Muscle of arm (tissue), 12 donors: Measurements from ENCODE around the gene SPDYC. TPM values are rescaled to one million over a fixed set of nuclear protein-coding genes. Genes with fewer than 3 reads are reported as not detected.
A peak's percentile ranks its signal among the peaks of the same experiment; 100 is the strongest.

Experiments
- DNase-seq: peaks from one replicate; pipeline ENCODE4 v3.0.0-alpha.2; 2013
- polyA plus RNA-seq, 12 donors: library from polyadenylated mRNA; unstranded; fragments of 120-200 nt; gene quantifications; one replicate each; pipeline ENCODE4 v1.2.1, GENCODE V29; 2013; ENCODE audit not compliant: insufficient read length in 12 of 12

The SPDYC gene
- polyA plus RNA-seq, 12 donors, result 0.17 TPM; not detected in 11

DNA sequence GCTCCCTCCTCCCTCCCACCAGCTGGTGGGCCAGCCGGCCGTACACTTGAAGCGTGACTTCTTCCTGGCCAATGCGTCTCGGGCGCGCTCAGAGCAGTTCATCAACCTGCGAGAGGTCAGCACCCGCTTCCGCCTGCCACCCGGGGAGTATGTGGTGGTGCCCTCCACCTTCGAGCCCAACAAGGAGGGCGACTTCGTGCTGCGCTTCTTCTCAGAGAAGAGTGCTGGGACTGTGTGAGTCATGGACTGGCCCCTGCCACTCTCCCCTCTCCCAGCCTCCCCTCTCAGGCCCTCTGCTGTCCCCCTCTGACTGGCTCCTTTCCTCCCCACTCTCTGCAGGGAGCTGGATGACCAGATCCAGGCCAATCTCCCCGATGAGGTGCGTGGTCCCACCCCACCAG, 36.4 kb downstream of the SPDYC start:
- DNase-seq, result no peak

DNA sequence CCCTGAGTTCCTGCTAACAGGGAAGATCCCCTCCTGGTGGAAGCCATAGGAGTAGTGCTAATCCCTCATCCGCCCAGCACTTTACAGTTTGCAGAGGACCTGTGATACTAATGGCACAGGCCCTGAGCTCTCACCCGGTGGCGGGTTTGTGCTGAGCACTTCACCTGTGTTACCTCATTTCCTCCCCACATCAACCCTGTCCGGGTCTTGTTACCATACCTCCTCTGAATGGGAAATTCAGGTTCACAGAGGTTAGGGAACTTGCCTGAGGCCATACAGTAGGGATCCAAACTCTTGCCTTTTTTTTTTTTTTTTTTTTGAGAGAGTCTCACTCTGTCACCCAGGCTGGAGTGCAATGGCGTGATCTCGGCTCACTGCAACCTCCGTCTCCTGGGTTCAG, 36.9 kb downstream of the SPDYC start:
- no peak for DNase-seq

DNA sequence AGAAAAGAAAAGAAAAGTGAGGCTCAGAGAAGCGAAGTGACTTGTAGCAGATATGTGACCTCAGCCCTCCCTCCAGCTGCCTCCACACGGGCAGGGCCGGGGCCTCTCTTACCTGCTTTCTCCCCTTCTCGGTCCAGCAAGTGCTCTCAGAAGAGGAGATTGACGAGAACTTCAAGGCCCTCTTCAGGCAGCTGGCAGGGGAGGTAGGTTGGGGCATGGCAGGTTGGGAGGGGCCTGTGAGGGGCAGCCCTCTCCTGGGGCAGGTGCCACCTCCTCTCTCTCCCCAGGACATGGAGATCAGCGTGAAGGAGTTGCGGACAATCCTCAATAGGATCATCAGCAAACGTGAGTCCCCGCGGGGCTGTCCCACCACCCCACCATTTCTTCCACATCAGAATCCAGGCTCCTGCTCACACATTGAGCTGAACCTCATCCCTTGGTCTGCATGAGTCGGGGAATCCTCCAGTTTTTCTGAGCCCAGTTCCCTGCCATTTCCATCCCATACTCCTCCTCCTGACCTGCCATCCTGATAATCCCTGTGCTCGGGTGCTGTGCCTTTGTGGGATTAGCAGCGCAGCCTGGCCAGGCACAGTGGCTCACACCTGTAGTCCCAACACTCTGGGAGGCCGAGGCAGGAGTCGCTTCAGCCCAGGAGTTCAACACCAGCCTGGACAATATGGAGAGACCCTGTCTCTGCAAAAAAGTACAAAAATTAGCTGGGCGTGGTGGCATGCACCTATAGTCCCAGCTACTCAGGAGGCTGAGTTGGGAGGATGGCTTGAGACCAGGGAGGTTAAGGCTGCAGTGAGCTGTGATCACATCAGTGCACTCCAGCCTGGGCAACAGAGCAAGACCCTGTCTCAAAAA, 38.1 kb downstream of the SPDYC start:
- no peak for DNase-seq

DNA sequence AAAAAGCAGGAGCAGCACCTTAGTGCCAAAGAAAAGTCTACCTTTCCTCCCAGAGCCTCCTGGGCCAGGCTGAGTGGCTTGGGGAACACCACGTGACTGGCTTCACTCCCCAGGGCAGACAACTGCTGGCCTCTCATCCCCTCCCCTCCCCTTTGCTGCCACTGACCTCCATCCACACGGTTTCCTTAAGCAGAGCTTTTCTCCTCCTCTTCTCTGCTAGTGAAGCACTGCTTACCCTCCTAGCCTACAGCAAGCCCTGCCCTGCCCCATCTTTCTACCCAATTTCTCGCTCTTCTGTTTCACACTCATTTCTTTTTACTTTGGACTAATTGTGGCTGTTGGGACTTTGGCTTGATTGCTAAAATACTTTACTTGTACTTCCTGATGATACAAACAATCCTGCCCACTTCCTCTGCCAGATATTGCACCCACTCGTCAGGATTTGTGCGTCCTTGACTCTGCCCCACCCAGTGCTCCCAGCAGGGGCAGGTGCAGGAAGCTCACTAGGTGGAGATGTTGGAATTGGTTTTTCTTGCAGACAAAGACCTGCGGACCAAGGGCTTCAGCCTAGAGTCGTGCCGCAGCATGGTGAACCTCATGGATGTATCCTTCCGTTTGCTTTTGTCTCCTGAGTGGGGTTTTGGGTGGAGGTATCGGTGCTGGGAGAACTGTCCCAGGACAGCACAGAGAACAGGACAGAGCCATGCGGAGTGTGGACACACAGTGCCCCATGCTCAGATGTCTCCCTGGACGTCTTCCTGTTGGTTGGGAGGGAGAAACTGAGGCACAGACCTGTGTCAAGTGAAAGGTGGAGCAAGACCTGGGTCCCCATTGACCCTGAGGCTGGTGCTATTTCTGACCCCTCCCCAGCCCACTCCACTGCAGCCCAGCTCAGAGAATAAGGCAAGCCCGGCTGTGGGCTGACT, 39.0 kb downstream of the SPDYC start:
- DNase-seq, result no peak

DNA sequence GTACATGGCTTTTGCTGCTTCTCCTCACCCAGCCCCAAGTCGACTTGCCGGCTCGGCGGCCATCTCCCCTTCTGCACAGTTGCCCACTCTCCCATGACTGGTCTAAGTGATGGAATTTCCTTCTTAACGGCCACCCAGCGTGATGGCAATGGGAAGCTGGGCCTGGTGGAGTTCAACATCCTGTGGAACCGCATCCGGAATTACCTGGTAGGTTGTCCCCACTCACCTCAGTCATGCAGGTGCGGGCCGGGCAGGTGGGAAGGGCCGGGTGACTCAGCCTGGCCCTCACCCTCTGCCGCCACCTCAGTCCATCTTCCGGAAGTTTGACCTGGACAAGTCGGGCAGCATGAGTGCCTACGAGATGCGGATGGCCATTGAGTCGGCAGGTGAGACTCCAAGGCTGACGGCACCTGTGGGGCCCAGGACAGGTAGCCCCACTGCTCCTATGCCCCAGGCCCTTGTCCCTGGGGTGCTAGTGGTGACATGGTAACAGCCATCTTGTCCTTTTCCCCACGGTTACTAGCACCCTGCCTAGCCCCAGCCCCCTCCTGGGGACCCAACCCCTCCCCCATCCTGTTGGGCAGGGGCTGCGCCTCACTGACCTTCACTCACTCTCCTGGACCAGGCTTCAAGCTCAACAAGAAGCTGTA, 39.8 kb downstream of the SPDYC start:
- DNase-seq, result no peak

DNA sequence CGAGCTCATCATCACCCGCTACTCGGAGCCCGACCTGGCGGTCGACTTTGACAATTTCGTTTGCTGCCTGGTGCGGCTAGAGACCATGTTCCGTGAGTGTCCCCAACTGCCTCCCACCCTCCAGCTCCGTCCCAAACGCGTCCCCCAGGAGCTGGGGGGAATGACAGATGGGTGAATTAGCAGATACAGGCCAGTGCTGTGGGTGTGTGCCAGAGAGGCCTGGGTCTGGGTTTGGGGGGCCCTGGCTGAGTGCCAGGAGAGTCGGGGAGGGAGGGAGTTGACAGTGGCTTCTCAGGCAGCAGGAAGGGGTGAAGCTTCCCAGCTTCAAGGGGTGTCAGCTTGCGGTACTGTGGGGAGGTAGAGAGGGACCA, 40.3 kb downstream of the SPDYC start:
- no peak for DNase-seq

DNA sequence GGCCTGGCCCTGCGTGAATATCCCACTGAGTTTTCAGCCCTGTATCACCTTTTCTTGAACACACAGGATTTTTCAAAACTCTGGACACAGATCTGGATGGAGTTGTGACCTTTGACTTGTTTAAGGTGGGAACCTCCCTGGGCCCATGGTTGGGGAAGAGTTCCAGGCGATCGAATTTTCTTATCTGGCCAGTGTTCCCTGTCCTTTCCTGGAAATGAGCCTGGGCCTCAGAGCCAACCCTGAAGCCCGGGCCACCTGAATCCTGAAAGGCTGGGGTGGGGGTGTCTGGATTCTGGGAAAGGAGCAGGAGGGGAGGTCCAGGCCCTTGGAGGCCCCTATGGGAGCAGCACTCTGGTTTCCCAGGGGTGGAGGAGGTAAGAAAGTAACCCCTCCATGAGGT, 40.7 kb downstream of the SPDYC start:
- DNase-seq, result no peak

DNA sequence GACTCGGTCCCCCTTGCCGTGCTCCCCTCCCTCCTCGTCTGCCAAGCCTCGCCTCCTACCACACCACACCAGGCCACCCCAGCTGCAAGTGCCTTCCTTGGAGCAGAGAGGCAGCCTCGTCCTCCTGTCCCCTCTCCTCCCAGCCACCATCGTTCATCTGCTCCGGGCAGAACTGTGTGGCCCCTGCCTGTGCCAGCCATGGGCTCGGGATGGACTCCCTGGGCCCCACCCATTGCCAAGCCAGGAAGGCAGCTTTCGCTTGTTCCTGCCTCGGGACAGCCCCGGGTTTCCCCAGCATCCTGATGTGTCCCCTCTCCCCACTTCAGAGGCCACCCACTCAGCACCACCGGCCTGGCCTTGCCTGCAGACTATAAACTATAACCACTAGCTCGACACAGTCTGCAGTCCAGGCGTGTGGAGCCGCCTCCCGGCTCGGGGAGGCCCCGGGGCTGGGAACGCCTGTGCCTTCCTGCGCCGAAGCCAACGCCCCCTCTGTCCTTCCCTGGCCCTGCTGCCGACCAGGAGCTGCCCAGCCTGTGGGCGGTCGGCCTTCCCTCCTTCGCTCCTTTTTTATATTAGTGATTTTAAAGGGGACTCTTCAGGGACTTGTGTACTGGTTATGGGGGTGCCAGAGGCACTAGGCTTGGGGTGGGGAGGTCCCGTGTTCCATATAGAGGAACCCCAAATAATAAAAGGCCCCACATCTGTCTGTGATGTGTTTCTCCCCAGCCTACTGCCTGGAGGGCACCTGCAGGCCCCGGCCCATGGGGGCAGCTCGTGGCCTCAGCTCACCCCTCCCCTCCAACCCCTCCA, 41.5 kb downstream of the SPDYC start:
- DNase-seq, result no peak

DNA sequence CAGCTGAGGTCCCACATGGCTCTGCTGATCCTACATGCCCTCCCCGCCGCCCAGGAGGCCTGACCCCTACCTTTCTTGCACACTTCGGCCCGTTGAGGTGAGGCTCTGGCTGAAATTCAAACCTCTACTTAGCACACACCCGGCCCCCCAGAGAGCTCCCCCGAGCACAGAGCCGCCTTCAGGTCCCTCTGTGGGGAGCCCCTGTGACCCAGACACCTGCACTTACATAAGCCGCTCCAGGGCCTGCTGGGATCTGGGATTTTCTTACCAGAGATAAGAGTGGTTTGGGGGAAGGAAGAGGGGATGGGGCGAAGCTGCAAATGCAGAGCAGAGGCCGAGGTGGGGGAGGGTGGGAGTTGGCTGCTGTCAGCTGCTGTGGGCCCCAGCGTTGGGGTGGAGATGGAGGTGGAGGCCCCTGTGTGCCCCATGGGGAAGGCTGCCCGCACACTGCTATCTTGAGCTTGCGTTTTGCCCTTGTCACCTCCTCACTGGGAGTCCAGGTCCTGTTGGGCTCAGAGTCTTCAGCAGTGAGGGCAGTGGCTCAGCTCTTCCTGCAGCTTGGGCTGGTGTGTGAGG, 42.3 kb downstream of the SPDYC start:
- DNase-seq, result no peak

DNA sequence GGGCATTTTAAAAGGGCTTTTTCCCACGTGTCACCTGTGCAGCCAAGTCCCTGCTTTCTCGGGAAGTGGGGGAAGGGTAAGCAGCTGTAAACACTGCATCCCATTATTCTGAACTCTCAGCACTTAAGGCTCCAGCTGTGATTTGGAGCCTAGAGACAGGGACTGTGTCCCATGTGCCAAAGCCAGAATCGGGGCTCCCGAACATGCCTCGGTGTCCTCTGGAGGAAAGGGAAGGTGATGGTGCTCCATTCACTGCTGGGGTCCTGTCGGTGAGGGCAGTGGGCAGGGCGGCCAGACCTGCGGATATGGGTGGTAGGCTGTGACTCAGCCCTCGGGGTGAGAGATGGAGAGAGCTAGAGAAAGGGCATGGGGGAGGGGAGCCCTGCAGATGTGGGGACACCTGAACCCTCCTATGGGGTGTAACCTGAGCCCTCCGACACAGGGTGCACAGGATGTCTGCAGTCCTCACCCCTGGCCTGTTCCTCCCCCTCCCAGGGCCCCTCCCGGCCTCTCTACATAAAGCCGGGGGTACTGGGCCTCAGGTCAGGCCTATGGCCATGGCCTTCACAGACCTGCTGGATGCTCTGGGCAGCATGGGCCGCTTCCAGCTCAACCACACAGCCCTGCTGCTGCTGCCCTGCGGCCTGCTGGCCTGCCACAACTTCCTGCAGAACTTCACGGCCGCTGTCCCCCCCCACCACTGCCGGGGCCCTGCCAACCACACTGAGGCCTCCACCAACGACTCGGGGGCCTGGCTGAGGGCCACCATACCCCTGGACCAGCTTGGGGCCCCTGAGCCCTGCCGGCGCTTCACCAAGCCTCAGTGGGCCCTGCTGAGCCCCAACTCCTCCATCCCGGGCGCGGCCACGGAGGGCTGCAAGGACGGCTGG, 43.5 kb downstream of the SPDYC start:
- DNase-seq, result no peak

DNA sequence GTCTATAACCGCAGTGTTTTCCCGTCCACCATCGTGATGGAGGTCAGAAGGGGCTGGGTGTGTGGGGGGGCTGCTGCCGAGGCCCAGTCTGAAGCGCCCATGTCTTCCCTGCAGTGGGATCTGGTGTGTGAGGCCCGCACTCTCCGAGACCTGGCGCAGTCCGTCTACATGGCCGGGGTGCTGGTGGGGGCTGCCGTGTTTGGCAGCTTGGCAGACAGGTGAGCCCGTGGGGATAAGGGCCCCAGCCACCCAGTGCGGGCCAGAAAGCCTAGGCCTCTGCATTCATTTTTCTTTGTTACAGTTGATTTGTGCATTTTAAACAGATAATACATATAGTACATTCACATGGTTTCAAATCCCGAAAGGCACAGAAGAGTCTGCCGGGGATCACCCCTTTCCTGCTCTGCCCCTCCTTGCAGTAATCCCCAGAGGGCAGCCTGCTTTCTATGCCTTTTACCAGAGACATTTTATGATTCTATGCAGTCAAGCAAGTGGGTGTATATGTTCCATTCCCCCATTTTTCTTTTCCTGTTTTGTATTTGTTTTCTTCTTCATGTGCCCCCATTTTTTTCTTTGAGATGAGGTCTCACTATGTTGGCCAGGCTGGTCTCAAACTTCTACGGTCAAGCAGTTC, 44.3 kb downstream of the SPDYC start:
- no peak for DNase-seq

DNA sequence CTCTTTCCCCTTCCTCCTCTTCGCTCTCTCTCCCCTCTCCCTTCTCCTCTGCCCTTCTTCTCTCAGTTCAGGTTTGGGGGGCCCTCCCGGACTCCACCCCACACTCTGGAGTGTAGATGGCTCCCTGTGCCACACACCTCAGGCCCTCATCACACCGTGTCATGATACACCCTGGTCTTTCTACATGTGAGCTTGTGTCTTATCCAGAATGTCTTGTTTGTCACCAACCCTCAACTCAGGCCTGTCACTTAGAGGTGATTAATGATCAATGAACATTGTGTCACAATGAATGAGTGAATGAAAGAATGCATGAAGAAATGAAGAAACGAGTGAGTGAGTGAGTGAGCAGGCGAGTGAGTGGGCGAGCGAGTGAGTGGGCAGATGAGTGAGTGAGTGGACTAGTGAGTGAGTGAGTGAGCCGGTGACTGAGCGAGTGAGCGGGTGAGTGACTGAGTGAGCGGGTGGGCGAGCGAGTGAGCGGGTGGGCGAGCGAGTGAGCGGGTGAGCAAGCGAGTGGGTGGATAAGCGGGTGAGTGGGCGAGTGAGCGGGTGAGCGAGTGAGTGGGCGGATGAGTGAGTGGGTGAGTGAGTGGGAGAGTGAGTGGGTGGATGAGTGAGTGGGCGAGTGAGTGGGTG, 45.5 kb downstream of the SPDYC start:
- DNase-seq, result no peak

DNA sequence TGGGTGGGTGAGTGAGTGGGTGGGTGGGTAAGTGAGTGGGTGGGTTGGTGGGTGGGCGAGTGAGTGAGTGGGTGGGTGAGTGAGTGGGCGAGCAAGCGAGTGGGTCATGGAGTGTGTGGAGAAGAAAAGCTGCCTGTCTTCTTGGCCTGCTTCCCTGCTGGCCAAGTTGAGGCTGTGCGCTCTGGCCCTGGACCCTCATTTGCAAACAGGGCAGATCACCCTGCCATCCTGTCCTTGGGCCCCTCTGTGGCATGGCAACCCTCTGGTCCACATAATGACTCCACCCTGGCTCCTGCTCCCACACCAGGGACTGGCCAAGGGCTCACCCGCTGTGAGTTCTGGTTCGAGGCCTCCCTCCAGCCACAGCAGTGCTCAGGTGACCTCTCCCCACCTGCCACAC, 46.8 kb downstream of the SPDYC start:
- DNase-seq, result no peak

DNA sequence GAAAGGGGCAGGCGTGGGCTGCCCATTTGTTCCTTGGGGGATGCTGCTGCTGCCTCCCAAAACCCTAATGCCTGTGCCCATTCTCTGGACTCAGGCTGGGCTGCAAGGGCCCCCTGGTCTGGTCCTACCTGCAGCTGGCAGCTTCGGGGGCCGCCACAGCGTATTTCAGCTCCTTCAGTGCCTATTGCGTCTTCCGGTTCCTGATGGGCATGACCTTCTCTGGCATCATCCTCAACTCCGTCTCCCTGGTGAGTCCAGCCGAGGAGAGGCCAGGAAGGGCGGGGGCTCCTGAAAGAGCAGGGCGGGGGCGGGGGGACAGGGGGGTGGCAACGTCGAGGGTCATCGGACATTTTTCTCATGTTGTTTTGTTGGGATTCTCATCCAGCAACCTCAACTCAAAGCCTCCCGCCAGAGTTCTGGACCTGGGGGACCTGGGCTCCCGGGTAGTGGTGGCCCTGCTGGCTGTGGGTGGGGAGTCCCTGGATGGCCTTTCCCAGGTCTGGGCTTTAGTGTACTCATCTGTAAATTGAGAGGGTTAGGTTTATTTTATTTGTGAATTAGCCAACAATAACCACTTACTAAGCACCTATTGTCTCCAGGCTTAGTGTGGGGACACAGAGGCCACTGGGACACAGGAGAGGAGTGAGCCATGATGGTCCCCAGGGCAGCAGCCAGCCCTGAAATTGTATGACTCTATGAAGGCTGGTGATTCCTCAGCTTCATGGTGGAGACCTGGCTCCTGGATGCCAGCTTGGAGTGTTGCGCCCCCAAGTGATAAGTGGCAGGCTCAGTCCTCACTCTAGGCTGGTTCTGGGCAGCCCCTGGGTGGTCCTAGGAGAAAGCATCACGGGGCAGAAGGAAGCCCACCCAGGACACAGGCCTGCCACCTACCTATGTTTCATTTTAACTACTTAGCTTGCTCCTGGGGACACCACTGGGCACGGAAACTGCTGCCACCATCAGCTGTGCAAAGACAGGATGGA, 47.7 kb downstream of the SPDYC start:
- no peak for DNase-seq

DNA sequence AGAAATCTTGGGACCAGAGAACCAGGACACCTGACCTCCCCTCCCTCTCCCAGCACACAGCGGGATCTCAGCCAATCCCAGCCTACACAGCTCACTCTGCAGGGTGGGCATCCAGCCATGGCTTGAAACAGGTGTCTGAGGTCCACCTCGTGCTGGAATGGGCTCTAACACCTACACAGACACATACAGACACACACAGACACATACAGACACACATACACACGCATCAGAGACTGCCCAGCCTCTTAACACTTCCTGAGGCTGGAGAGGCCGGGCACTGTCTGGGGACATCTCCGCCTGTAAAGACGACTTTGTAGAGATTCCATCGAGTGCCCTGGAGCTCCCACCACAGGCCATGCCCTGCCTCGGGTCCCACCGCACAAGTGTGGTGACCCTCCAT, 48.4 kb downstream of the SPDYC start:
- no peak for DNase-seq

DNA sequence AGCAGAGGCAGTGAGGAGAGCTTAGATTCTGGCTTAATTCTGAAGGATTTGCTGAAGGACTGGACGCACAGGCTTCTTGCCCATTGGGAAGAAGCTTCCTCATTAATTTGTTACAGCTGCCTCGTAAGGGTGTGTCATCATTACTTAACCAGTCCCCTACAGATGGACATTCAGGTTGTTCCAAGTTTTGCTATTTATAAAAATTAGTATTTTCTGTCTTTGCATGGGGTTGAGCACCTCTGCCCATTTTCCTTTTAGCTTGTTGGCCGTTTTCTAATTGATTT, 49.8 kb downstream of the SPDYC start:
- DNase-seq, result peak; percentile 41

DNA sequence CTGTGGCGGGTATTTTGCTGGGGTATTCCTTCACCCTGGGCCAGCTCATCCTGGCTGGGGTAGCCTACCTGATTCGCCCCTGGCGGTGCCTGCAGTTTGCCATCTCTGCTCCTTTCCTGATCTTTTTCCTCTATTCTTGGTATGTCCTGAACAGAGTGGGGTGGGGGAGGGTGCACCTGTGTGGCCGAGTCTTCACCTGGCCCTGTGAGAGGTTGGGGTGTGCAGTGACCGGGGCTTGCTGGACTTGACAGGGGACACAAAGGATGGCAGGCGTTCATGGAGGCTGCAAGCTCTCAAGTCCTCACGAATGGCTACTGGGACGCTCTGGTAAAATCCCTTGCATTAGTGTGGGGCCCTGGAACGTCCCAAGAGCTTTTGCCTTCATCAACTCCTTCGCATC, 51.0 kb downstream of the SPDYC start:
- DNase-seq, result no peak
